GM12892 (cell line): Measurements from ENCODE around the gene THG1L.
A peak's percentile ranks its signal among the peaks of the same experiment; 100 is the strongest.

ENCODE experiments used
- DNase-seq: peaks from one replicate; pipeline ENCODE4 v3.0.0; 2011; ENCODE audit not compliant: insufficient read length
- FAIRE-seq: peaks from 2 replicates; lab custom pipeline; 2011; peaks lifted over from hg19 to GRCh38; lab: Jason Lieb, UNC
- POLR2A ChIP-seq: IDR thresholded peaks from 2 replicates; pipeline ENCODE4 v1.6.1; 2011; ENCODE audit warnings: low read depth, low read length, control low read depth
- POLR2AphosphoS5 ChIP-seq: IDR thresholded peaks from 2 replicates; pipeline ENCODE4 v1.6.1; 2011; ENCODE audit warnings: low read depth, low read length, control low read depth
- TAF1 ChIP-seq: IDR thresholded peaks from 2 replicates; pipeline ENCODE4 v1.6.1; 2011; ENCODE audit warnings: low read depth, mild to moderate bottlenecking, control low read depth, low read length, borderline replicate concordance

Gene THG1L

DNA sequence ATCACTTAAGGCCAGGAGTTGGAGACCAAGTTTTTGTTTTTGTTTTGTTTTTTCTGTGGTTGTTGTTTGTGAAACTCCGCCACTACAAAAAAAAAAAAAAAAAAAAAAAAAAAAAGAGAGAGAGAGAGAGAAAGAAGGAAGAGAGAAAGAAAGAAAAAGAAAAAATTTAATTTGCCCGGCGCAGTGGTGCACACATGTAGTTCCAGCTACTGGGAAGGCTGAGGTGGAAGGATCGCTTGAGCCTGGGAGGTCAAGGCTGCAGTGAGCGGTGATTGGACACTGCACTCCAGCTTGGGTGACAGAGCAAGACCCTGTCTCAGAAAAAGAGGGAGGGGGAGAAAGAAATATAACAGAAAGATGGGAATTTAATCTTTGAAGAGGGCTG lies 902 bp downstream of the THG1L start:
- no peak for FAIRE-seq
- no peak for DNase-seq
- TF ChIP-seq POLR2AphosphoS5 (no peak), POLR2A (no peak), TAF1 (no peak)

GRCh38 chr5:157732596-157733262 lies 1.5 kb downstream of the THG1L start:
- TF ChIP-seq POLR2A (no peak), TAF1 (no peak), POLR2AphosphoS5 (no peak)
- no peak for FAIRE-seq
- DNase-seq: no peak

DNA sequence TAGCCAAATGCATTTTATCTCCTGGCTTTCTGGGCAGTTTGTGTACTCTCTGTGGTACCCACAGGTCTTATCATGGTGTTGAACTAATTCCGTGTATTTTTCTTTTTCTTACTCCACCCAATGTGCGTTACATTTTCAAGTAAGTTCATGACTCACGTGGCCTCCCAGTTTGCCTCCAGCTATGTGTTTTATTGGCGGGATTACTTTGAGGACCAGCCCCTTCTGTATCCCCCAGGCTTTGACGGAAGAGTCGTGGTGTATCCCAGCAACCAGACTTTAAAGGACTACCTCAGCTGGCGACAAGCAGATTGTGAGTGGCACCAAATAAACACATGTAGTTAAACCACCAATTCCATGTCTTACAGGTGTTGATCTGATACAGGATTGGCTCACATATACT lies 3.2 kb downstream of the THG1L start:
- no peak for TF ChIP-seq POLR2A
- TF ChIP-seq TAF1: no peak
- TF ChIP-seq POLR2AphosphoS5: no peak
- no peak for FAIRE-seq
- no peak for DNase-seq

GRCh38 chr5:157735991-157736390 lies 4.8 kb downstream of the THG1L start:
- no peak for DNase-seq
- no peak for FAIRE-seq
- TF ChIP-seq POLR2A (no peak), POLR2AphosphoS5 (no peak), TAF1 (no peak)

DNA sequence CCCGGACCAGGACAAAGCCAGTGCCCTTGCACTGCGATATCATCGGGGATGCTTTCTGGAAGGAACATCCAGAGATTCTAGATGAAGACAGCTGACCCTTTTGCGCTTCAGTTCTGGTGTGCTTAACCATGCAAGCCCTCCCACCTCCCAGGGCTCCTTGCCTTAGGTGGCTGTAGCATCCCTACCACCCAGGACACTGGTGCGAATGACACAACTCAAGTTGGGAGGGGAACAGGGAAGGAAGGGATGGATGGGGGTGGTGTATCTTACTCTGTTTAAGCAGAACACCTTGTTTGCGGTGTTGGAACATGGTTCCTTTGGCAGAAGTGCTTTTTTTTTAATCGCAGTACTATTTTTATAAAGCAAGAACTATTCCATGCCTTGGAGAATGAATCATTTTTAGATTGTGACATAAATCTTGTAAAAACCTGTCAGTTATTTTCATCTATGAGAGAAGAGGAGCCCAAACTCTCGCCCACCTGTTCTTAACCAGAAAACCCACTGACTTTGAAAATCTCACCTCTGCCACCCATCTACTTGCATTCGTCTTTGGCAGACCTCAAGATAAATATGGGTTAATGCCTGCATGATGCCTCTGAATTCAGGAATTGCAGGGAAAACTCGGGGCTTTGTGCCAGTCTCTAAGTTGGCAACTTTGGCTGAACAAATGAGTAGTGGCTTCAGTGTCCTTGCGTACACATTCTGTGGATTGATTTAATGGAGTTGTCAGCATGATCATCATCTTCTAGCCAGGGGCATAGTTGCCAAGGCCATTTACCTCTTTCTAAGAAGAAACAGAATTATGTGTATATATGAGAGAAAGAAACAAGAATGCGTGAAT lies 8.4 kb downstream of the THG1L start:
- TF ChIP-seq TAF1 (no peak), POLR2AphosphoS5 (no peak), POLR2A (no peak)
- no peak for DNase-seq
- FAIRE-seq: no peak

DNA sequence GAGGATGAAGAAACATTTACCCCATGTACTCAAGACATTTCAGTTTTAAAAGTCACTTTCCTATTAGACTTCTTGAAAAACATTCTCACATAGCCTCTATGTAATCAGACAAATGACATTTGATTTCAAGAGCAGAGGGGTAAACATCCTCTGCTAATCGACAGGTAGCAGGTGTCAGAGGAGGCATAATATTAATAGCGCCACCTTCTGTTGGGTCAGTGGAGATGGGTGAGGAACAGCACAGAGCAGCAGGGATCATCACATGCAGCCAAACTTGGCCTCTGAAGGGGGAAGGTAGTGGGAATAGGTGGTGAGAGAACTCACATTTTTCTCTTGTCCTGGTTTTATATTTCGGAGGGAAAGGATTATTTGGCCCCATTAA lies 9.0 kb downstream of the THG1L start:
- TF ChIP-seq POLR2A (no peak), POLR2AphosphoS5 (no peak), TAF1 (no peak)
- peak; percentile 89 for FAIRE-seq
- DNase-seq: peak; percentile 26

DNA sequence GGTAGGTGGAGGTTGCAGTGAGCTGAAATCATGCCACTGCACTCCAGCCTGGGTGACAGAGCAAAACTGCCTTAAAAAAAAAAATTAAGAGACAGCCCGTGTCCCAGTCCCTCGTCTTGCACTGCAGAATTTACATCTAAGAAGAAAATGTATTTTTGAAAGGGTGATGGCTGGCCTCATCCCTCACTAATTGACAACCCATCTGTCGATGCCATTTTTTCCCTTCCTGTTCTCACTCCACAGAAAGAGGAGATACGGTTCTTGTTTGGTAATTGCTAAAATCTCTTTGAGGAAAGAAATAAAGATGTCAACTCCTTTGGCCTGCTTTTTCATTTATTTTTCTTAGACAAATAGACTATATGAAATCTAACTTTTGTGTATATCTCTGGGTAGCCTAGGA lies 9.9 kb downstream of the THG1L start:
- FAIRE-seq: no peak
- TF ChIP-seq POLR2AphosphoS5 (no peak), TAF1 (no peak), POLR2A (no peak)
- no peak for DNase-seq

DNA sequence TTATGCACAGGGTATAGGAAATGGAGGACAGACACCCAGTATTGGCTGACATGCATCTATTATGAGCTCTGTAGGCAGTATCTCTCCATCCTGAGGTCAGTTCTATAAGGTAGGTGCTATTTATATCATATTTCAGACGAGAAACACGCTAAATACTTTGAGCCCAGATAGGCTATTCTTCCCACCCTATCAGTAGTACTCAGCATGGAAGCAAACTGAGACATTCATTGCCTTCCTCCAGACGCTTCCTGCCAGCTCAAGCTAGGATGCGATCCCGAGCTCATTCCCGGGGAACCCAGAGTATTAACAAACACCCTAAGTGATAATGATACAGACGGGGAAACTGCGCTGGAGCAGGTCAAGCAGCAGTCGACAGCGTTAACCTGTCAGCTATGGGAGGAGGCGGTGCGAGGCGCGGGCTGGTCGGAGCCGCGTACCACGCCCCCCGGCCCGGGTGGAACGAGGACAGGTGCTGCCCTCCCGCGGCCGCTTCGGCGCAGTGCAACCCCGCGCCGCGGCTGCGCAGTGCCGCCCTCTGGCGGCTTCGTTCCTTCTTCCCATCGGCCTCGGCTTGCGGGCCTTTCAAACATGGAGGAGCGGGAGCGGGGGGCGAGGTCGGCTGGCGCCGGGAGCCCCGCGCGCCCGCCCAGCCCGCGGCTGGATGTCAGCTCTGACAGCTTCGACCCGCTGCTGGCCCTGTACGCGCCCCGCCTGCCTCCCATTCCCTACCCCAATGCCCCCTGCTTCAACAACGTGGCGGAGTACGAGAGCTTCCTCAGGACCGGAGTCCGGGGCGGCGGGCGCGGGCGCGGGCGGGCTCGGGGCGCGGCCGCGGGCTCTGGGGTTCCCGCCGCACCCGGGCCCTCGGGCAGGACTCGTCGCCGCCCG lies 12.2 kb downstream of the THG1L start, which contains the start of gene LSM11:
Gene LSM11 (plus strand): TSS at position 550 of the 888 bp plus-strand sequence. CDS start 39 bp downstream, at position 589.
- TF ChIP-seq POLR2AphosphoS5 (0 out of 2 replicates have a peak, but pooled peaks have one; percentile 37), TAF1 (no peak), POLR2A (peak; percentile 39; the same call in 1 of the 2 replicates)
- FAIRE-seq (peak; percentile 97), DNase-seq (peak; percentile 85)

DNA sequence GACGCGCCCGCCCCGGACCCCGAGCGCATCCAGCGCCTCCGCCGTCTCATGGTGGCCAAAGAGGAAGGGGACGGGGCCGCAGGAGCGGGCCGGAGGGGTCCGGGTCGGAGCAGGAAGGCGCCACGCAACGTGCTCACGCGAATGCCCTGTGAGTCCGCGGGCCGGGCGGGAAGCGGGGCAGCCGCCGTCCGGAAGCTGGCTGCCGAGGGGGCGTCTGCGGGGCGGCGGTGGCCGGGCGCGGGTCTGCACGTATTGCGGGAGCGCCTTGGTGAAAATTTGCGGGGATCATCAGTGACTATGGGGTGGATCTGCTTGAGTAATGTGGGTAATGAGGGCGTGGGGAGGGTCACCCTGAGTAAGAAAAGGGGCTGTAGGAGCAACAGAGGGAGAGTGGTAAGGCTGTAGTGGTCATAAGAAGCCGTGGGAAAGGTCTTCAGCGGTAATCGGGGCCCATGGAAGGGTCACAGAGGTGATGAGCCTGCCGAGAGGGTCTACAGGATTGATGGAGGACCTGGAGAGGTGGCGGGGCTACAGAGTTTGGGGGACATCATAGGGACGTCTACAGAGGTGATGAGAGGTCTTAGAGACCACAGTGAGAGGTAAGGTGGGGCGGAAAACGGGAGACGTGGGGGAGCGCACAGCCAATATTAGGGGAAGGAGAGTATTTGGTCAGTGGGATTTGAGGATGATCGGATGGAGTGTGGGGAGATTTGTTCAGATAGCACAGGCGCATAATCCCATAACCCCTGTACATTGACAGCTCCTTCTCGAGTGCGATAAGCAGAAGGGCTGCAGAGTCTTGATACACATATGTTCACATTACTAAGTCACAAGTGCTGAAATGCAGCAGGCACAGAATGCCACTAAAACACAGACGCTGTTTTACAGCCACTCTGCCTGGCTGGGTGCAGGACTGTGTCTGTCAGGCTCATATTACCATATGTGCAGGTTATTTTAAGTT lies 13.1 kb downstream of the THG1L start:
- TF ChIP-seq POLR2AphosphoS5: no peak
- no peak for TF ChIP-seq POLR2A
- no peak for TF ChIP-seq TAF1
- DNase-seq (peak; percentile 38), FAIRE-seq (no peak)

- TF ChIP-seq TAF1 (no peak), POLR2A (no peak), POLR2AphosphoS5 (no peak)
- DNase-seq: no peak
- FAIRE-seq: no peak
Measured at GRCh38 chr5:157745041-157745456, 13.8 kb downstream of the THG1L start.
